Sigmoid colon (tissue), 7 donors: ENCODE measurements around the gene ADGRV1. TPM values are rescaled to one million over a fixed set of nuclear protein-coding genes. Genes with fewer than 3 reads are reported as not detected.

Experiments
- DNase-seq: peaks from one replicate; pipeline ENCODE4 v3.0.0-alpha.2; 2019
- H3K27ac ChIP-seq, 4 donors: fragments of 200-600 bp; sonication (generic); one replicate each; pipeline ENCODE4 v1.5.1; 2016 to 2019; ENCODE audit warnings: mild to moderate bottlenecking in 1 of 4
- H3K27me3 ChIP-seq, 3 donors: fragments of 200-600 bp; sonication (generic); one replicate each; pipeline ENCODE4 v1.5.1; 2019; ENCODE audit warnings: mild to moderate bottlenecking in 1 of 3
- H3K36me3 ChIP-seq, 4 donors: fragments of 200-600 bp; sonication (generic); one replicate each; pipeline ENCODE4 v1.5.1; 2016 to 2019
- H3K4me1 ChIP-seq, 4 donors: fragments of 200-600 bp; sonication (generic); one replicate each; pipeline ENCODE4 v1.5.1; 2017 to 2019
- H3K4me3 ChIP-seq, 4 donors: fragments of 200-600 bp; sonication (generic); one replicate each; pipeline ENCODE4 v1.5.1; 2017 to 2019; ENCODE audit warnings: mild to moderate bottlenecking in 2 of 4, moderate library complexity in 1 of 4
- H3K9me3 ChIP-seq, 4 donors: fragments of 200-600 bp in 3 of 4; sonication (generic) in 3 of 4; one replicate each; pipeline versions ENCODE4 v1.5.1 to v1.6.1; 2013 to 2019
- CTCF ChIP-seq, 4 experiments: fragments of 450-650 bp in 3 of 4; fragments of 200-600 bp in 1 of 4; IDR thresholded peaks; one replicate each; pipeline ENCODE4 v1.5.1; 2016 to 2019; ENCODE audit warnings: antibody characterized with exemption in 4 of 4, mild to moderate bottlenecking in 3 of 4, moderate library complexity in 2 of 4
- EP300 ChIP-seq, 4 donors: sonication (generic); formaldehyde crosslinking; IDR thresholded peaks; one replicate each; pipeline ENCODE4 v1.6.1; 2017; ENCODE audit warnings: antibody characterized with exemption in 4 of 4
- POLR2A ChIP-seq, 2 donors: fragments of 450-650 bp; IDR thresholded peaks; one replicate each; pipeline ENCODE4 v1.6.1; 2016; ENCODE audit warnings: antibody characterized with exemption in 2 of 2, mild to moderate bottlenecking in 2 of 2, moderate library complexity in 2 of 2
- POLR2AphosphoS5 ChIP-seq, 4 donors: sonication (generic); formaldehyde crosslinking; IDR thresholded peaks; one replicate each; pipeline ENCODE4 v1.6.1; 2017; ENCODE audit warnings: antibody characterized with exemption in 4 of 4
- WGBS, 2 donors: extraction: QIAGEN DNeasy Blood & Tissue Kit; methylation state at CpG; one replicate each; pipeline ENCODE4 v1.1.7; 2013; 5-methylcytosine and 5-hydroxymethylcytosine counted together
- intact Hi-C: fragments of 100-400 bp; cut with DNase I; formaldehyde crosslinking; loops from one replicate; pipeline ENCODE4 v1.15.1; 2023
- polyA plus RNA-seq, 3 donors: library from polyadenylated mRNA; stranded (reverse); fragments of 200-250 nt; gene quantifications; one replicate each; pipeline ENCODE4 v1.2.3, GENCODE V29; 2013
- total RNA-seq, 4 donors: library from RNA; depleted of rRNA; stranded (reverse); fragments of >200 nt; gene quantifications; one replicate each; pipeline ENCODE4 v1.1.0, GENCODE V29; 2016
- donor health status: healthy with polysubstance abuse.
- donor health status: Bipolar disorder and iron deficiency.
- donor health status: healthy.

The ADGRV1 gene
- total and polyA plus RNA-seq, 7 donors = 0.54 to 2.1 (median 0.74) TPM; not detected in 1

GRCh38 chr5:90549223-90549622 lies 9.4 kb upstream of the ADGRV1 start:
- Histone ChIP-seq H3K4me1 (no peaks in the 10 kb centered on the region), H3K9me3 (no peaks in the 10 kb centered on the region), H3K36me3 (no peaks in the 10 kb centered on the region), H3K27me3 (peaks cover 0 to 5% (median 0%) of the 10 kb centered on the region in 3 donors), H3K4me3 (no peak overlapping the region), H3K27ac (no peak overlapping the region)
- DNase-seq = no peak
- intact Hi-C loops = no loop called here
- no peak for TF ChIP-seq CTCF (IDR thresholded peaks at IDR 0.05)
- TF ChIP-seq POLR2A (IDR thresholded peaks at IDR 0.05) = no peak
- no peak for TF ChIP-seq EP300 (IDR thresholded peaks at IDR 0.05)
- TF ChIP-seq POLR2AphosphoS5 (IDR thresholded peaks at IDR 0.05) = no peak

DNA sequence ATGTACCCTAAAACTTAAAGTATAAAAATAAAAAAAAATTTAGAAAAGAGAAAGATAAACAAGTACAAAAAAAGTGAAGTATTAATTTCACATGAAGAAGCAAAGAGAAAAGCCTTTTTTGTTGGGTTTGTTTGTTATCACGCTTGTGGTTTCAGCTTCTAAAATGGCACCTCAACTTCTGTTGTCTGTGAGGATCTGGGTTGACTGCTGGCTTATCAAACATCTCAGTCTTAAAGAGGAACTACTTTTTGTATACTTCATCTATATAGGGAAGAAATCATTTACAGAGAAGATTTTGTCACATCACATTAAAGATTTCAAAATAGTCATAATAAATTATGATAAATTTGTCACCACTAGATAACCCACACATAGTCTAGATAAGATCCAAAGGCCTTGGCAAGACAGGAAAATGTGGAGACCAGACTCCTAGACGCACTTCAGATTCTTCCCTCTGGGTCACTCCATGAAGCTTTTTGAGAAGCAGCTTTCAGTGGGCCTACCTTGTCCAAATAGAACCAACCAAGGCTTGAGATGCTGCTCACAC lies 8.8 kb upstream of the ADGRV1 start:
- Histone ChIP-seq H3K9me3 (no peaks in the 10 kb centered on the region), H3K27ac (no peak overlapping the region), H3K36me3 (no peaks in the 10 kb centered on the region), H3K27me3 (peaks cover 0 to 5% (median 0%) of the 10 kb centered on the region in 3 donors), H3K4me3 (no peak overlapping the region), H3K4me1 (no peaks in the 10 kb centered on the region)
- intact Hi-C loops = no loop called here
- 83 to 94% methylated on average over 2 of the region's 2 CpGs for WGBS, 2 donors
- no peak for DNase-seq
- TF ChIP-seq POLR2A (IDR thresholded peaks at IDR 0.05) = no peak
- no peak for TF ChIP-seq CTCF (IDR thresholded peaks at IDR 0.05)
- TF ChIP-seq POLR2AphosphoS5 (IDR thresholded peaks at IDR 0.05) = no peak
- TF ChIP-seq EP300 (IDR thresholded peaks at IDR 0.05) = no peak

- TF ChIP-seq EP300 (IDR thresholded peaks at IDR 0.05) = no peak
- no peak for TF ChIP-seq POLR2AphosphoS5 (IDR thresholded peaks at IDR 0.05)
- no peak for TF ChIP-seq CTCF (IDR thresholded peaks at IDR 0.05)
- no peak for TF ChIP-seq POLR2A (IDR thresholded peaks at IDR 0.05)
- 85 to 88% methylated on average over 3 of the region's 3 CpGs for WGBS, 2 donors
- Histone ChIP-seq H3K27me3 (peaks cover 0 to 5% (median 0%) of the 10 kb centered on the region in 3 donors), H3K4me1 (no peaks in the 10 kb centered on the region), H3K4me3 (no peak overlapping the region), H3K27ac (no peak overlapping the region), H3K9me3 (no peaks in the 10 kb centered on the region), H3K36me3 (no peaks in the 10 kb centered on the region)
- intact Hi-C loops = no loop called here
- DNase-seq = no peak
These were observed 7.6 kb upstream of the ADGRV1 start for GRCh38 chr5:90550963-90551362.

DNA sequence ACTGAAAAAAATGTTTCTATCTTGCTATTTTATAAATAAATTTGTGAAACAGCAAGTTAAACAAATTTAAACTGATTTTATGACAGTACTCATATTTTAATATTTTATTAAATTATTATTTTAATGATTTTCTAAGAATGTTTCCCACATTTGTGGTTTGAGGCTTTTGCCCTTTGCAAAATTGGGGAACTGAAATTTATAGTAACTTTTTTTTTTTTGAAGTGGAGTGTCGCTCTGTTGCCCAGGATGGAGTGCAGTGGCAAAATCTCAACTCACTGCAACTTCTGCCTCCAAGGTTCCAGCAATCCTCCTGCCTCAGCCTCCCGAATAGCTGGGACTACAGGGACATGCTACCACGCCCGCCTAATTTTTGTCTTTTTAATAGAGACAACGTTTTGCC lies 7.2 kb upstream of the ADGRV1 start:
- TF ChIP-seq POLR2A (IDR thresholded peaks at IDR 0.05) = no peak
- TF ChIP-seq POLR2AphosphoS5 (IDR thresholded peaks at IDR 0.05) = no peak
- TF ChIP-seq CTCF (IDR thresholded peaks at IDR 0.05) = no peak
- no peak for TF ChIP-seq EP300 (IDR thresholded peaks at IDR 0.05)
- intact Hi-C loops = no loop called here
- 82 to 83% methylated on average over 5 of the region's 5 CpGs for WGBS, 2 donors

DNA sequence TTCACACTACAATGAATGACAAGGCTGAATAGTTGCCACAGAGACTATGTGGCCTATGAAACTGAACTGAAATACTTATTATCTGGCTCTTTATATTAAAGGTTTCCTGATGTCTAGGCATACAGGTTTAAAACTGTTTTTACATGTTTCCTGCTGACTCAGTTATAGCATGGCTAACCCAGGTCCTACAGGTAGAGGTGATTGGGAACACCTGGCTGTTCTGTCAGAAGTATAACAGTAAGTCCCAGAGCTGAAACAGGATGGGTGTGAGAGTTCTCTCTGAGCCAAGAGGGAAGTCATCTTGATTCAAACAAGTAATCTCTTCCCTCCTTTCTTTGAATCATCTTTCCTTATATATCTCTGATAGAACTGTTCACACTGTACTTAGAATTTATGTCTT lies 4.9 kb upstream of the ADGRV1 start:
- Histone ChIP-seq H3K4me1 (peaks cover 0 to 9% (median 7%) of the 10 kb centered on the region in 4 donors), H3K9me3 (no peaks in the 10 kb centered on the region), H3K4me3 (no peak overlapping the region), H3K27me3 (peaks cover 7 to 26% (median 9%) of the 10 kb centered on the region in 3 donors), H3K36me3 (no peaks in the 10 kb centered on the region), H3K27ac (no peak overlapping the region)
- TF ChIP-seq CTCF (IDR thresholded peaks at IDR 0.05) = no peak
- TF ChIP-seq POLR2A (IDR thresholded peaks at IDR 0.05) = no peak
- no peak for TF ChIP-seq POLR2AphosphoS5 (IDR thresholded peaks at IDR 0.05)
- TF ChIP-seq EP300 (IDR thresholded peaks at IDR 0.05) = no peak
- DNase-seq = no peak
- intact Hi-C loops = no loop called here

More for the DNA sequence above, 7.2 kb upstream of the ADGRV1 start:
- no peaks in the 10 kb centered on the region for H3K4me1 ChIP-seq
- H3K9me3 ChIP-seq = no peaks in the 10 kb centered on the region
- H3K27ac ChIP-seq = no peak overlapping the region
- no peak overlapping the region for H3K4me3 ChIP-seq
- no peaks in the 10 kb centered on the region for H3K36me3 ChIP-seq
- DNase-seq = no peak
- peaks cover 0 to 8% (median 0%) of the 10 kb centered on the region in 3 donors for H3K27me3 ChIP-seq
